HEK293 (cell line): ENCODE results near the gene SLC6A1.

Experiments
- MZF1 ChIP-seq: fragments of 450-650 bp; formaldehyde crosslinking; IDR thresholded peaks from 2 replicates; pipeline ENCODE4 v1.5.1; 2017; ENCODE audit warnings: missing biosample characterization, missing genetic modification characterization, borderline replicate concordance
- SETDB1 ChIP-seq: IDR thresholded peaks from one replicate; pipeline ENCODE4 v1.6.1; 2017; ENCODE audit warnings: mild to moderate bottlenecking, low read length, moderate library complexity, mixed read lengths; ENCODE audit not compliant: insufficient read length
- TSHZ1 ChIP-seq: fragments of 450-650 bp; formaldehyde crosslinking; IDR thresholded peaks from 2 replicates; pipeline ENCODE4 v1.5.1; 2016; ENCODE audit warnings: missing biosample characterization, missing genetic modification characterization, borderline replicate concordance
- ZBTB10 ChIP-seq: fragments of 450-650 bp; formaldehyde crosslinking; IDR thresholded peaks from 2 replicates; pipeline ENCODE4 v1.5.1; 2016; ENCODE audit warnings: missing biosample characterization, missing genetic modification characterization
- ZBTB21 ChIP-seq: fragments of 450-650 bp; formaldehyde crosslinking; IDR thresholded peaks from 2 replicates; pipeline ENCODE4 v1.5.1; 2017; ENCODE audit warnings: missing biosample characterization, missing genetic modification characterization
- ZNF10 ChIP-seq: fragments of 450-650 bp; formaldehyde crosslinking; IDR thresholded peaks from 2 replicates; pipeline ENCODE4 v1.5.1; 2017; ENCODE audit warnings: missing biosample characterization, missing genetic modification characterization
- ZNF157 ChIP-seq: fragments of 450-650 bp; formaldehyde crosslinking; IDR thresholded peaks from 2 replicates; pipeline ENCODE4 v1.5.1; 2016; ENCODE audit warnings: missing biosample characterization, missing genetic modification characterization
- ZNF174 ChIP-seq: fragments of 450-650 bp; formaldehyde crosslinking; IDR thresholded peaks from 2 replicates; pipeline ENCODE4 v1.5.0; 2017; ENCODE audit warnings: missing biosample characterization, mild to moderate bottlenecking, missing genetic modification characterization
- ZNF23 ChIP-seq: fragments of 450-650 bp; formaldehyde crosslinking; IDR thresholded peaks from 2 replicates; pipeline ENCODE4 v1.5.1; 2016; ENCODE audit warnings: missing biosample characterization, missing genetic modification characterization, borderline replicate concordance
- ZNF596 ChIP-seq: fragments of 450-650 bp; IDR thresholded peaks from 2 replicates; pipeline ENCODE4 v1.5.0; 2018; ENCODE audit warnings: missing biosample characterization, mild to moderate bottlenecking, missing genetic modification characterization, moderate library complexity
- TF ChIP-seq, protein P1 (sequence below): fragments of 450-650 bp; formaldehyde crosslinking; IDR thresholded peaks from 2 replicates; pipeline ENCODE4 v1.5.1; 2016; ENCODE audit warnings: missing biosample characterization, missing genetic modification characterization
- TF ChIP-seq, protein P2 (sequence below): fragments of 450-650 bp; formaldehyde crosslinking; IDR thresholded peaks from 2 replicates; pipeline ENCODE4 v1.5.1; 2016; ENCODE audit warnings: missing biosample characterization, missing genetic modification characterization
- TF ChIP-seq, protein P3 (sequence below): fragments of 450-650 bp; formaldehyde crosslinking; IDR thresholded peaks from 2 replicates; pipeline ENCODE4 v1.5.1; 2016; ENCODE audit warnings: missing biosample characterization, missing genetic modification characterization
- TF ChIP-seq, protein P4 (sequence below): fragments of 450-650 bp; formaldehyde crosslinking; IDR thresholded peaks from 2 replicates; pipeline ENCODE4 v1.5.1; 2017; ENCODE audit warnings: missing biosample characterization, missing genetic modification characterization

DNA sequence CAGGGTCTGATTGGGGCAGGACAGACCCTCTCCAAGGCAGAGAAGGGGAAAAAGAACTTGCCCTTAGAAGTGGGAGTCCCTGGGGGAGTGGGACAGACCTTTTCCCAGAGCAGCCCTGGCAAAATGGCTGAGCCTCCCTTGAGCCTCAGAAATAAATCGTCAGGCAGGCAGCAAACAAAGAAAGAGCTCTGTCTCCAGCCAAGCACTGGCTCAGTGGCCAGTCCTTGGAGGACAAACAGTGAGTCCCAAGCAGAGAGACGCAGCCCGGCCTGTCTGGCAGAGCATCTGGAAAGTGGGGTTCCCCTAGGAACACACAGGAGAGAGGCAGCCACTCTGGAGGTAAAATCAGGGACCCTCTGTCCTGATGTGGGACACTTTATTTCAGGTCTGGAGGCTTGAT, 1.8 kb downstream of the SLC6A1 start:
- TF ChIP-seq ZNF157 (tag by site-specific recombination), result no peak
- TF ChIP-seq, protein P1, sequence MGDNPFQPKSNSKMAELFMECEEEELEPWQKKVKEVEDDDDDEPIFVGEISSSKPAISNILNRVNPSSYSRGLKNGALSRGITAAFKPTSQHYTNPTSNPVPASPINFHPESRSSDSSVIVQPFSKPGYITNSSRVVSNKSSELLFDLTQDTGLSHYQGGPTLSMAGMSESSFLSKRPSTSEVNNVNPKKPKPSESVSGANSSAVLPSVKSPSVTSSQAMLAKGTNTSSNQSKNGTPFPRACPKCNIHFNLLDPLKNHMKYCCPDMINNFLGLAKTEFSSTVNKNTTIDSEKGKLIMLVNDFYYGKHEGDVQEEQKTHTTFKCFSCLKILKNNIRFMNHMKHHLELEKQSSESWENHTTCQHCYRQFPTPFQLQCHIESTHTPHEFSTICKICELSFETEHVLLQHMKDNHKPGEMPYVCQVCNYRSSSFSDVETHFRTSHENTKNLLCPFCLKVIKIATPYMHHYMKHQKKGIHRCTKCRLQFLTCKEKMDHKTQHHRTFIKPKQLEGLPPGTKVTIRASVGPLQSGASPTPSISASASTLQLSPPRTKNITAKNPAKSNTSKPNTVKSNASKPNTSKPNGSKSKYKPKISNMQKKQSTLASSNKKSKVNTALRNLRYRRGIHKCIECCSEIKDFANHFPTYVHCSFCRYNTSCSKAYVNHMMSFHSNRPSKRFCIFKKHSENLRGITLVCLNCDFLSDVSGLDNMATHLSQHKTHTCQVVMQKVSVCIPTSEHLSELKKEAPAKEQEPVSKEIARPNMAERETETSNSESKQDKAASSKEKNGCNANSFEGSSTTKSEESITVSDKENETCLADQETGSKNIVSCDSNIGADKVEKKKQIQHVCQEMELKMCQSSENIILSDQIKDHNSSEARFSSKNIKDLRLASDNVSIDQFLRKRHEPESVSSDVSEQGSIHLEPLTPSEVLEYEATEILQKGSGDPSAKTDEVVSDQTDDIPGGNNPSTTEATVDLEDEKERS, result no peak
- TF ChIP-seq TSHZ1 (tag by site-specific recombination), result no peak
- TF ChIP-seq ZNF23 (tag by site-specific recombination), result no peak
- no peak for TF ChIP-seq ZBTB21 (tag by site-specific recombination)
- TF ChIP-seq, protein P2, sequence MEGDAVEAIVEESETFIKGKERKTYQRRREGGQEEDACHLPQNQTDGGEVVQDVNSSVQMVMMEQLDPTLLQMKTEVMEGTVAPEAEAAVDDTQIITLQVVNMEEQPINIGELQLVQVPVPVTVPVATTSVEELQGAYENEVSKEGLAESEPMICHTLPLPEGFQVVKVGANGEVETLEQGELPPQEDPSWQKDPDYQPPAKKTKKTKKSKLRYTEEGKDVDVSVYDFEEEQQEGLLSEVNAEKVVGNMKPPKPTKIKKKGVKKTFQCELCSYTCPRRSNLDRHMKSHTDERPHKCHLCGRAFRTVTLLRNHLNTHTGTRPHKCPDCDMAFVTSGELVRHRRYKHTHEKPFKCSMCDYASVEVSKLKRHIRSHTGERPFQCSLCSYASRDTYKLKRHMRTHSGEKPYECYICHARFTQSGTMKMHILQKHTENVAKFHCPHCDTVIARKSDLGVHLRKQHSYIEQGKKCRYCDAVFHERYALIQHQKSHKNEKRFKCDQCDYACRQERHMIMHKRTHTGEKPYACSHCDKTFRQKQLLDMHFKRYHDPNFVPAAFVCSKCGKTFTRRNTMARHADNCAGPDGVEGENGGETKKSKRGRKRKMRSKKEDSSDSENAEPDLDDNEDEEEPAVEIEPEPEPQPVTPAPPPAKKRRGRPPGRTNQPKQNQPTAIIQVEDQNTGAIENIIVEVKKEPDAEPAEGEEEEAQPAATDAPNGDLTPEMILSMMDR, result no peak
- TF ChIP-seq, protein P3, sequence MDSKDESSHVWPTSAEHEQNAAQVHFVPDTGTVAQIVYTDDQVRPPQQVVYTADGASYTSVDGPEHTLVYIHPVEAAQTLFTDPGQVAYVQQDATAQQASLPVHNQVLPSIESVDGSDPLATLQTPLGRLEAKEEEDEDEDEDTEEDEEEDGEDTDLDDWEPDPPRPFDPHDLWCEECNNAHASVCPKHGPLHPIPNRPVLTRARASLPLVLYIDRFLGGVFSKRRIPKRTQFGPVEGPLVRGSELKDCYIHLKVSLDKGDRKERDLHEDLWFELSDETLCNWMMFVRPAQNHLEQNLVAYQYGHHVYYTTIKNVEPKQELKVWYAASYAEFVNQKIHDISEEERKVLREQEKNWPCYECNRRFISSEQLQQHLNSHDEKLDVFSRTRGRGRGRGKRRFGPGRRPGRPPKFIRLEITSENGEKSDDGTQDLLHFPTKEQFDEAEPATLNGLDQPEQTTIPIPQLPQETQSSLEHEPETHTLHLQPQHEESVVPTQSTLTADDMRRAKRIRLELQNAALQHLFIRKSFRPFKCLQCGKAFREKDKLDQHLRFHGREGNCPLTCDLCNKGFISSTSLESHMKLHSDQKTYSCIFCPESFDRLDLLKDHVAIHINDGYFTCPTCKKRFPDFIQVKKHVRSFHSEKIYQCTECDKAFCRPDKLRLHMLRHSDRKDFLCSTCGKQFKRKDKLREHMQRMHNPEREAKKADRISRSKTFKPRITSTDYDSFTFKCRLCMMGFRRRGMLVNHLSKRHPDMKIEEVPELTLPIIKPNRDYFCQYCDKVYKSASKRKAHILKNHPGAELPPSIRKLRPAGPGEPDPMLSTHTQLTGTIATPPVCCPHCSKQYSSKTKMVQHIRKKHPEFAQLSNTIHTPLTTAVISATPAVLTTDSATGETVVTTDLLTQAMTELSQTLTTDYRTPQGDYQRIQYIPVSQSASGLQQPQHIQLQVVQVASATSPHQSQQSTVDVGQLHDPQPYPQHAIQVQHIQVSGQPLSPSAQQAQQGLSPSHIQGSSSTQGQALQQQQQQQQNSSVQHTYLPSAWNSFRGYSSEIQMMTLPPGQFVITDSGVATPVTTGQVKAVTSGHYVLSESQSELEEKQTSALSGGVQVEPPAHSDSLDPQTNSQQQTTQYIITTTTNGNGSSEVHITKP (tag by site-specific recombination), result no peak
- no peak for TF ChIP-seq SETDB1
- no peak for TF ChIP-seq ZNF596
- TF ChIP-seq ZNF10 (tag by site-specific recombination), result no peak
- TF ChIP-seq ZBTB10 (tag by site-specific recombination), result no peak
- TF ChIP-seq, protein P4, sequence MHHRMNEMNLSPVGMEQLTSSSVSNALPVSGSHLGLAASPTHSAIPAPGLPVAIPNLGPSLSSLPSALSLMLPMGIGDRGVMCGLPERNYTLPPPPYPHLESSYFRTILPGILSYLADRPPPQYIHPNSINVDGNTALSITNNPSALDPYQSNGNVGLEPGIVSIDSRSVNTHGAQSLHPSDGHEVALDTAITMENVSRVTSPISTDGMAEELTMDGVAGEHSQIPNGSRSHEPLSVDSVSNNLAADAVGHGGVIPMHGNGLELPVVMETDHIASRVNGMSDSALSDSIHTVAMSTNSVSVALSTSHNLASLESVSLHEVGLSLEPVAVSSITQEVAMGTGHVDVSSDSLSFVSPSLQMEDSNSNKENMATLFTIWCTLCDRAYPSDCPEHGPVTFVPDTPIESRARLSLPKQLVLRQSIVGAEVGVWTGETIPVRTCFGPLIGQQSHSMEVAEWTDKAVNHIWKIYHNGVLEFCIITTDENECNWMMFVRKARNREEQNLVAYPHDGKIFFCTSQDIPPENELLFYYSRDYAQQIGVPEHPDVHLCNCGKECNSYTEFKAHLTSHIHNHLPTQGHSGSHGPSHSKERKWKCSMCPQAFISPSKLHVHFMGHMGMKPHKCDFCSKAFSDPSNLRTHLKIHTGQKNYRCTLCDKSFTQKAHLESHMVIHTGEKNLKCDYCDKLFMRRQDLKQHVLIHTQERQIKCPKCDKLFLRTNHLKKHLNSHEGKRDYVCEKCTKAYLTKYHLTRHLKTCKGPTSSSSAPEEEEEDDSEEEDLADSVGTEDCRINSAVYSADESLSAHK (tag by site-specific recombination), result no peak
- no peak for TF ChIP-seq MZF1
- no peak for TF ChIP-seq ZNF174 (tag by site-specific recombination)
